Stimulated activated CD8-positive, alpha-beta memory T cell treated with anti-CD3 and anti-CD28 coated beads, Interleukin-7, amount 100 ng/mL, for 24 hours (primary cell): ENCODE measurements around the gene PLA2G15.

ENCODE experiments used
- DNase-seq: peaks from one replicate; pipeline ENCODE4 v3.0.0-alpha.2; 2020; ENCODE audit warnings: low read depth

Gene PLA2G15

GRCh38 chr16:68232335-68232734, 12.8 kb upstream of the PLA2G15 start:
- no peak for DNase-seq

DNA sequence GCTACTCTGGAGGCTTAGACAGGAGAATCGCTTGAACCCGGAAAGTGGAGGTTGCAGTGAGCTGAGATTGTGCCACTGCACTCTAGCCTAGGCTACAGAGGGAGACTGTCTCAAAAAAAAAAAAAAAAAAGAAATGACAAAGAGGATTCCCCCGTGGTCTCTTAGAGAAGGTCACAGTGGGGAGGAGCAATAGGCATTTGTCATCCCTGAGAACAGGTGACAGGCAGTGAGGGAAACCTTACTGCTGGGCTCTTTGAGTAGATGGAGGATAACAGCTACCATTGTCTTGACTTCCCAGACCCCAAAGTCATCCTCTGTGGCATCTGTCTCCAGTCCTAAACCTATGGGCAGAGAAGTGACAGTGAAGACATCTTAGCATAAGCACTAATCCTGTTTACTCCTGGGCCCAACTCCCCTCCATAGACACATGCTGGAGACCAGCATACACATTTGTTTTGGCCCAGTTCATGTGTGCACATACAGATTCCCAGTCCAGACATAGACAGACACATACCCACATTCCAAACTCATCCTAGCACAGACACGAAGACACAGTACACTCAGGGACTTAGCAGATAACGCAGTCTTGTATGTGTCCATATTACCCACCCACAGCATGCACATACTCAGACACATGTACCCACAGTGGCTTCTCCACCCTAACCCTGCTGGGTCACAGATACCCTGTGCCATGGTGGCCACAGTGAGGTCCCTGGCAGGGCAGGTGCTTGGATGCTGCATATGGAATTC, 11.9 kb upstream of the PLA2G15 start:
- no peak for DNase-seq

DNA sequence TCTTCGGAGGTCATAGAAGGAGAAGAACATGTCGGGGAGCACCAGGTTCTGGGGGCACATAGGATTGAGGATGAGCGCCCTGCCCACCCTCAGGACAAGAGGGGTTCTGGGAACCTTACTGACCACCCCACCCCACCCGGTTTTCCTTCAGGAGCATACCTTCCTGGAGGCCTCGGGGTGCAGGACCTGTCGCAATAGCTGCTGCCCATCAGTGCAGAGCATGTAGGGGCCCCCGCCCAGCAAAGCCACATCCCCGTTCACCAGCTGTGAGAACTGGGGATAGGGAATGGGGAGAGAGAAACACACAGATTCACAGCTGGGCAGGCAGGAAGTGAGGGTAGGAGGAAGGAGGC, 11.4 kb upstream of the PLA2G15 start:
- no peak for DNase-seq

DNA sequence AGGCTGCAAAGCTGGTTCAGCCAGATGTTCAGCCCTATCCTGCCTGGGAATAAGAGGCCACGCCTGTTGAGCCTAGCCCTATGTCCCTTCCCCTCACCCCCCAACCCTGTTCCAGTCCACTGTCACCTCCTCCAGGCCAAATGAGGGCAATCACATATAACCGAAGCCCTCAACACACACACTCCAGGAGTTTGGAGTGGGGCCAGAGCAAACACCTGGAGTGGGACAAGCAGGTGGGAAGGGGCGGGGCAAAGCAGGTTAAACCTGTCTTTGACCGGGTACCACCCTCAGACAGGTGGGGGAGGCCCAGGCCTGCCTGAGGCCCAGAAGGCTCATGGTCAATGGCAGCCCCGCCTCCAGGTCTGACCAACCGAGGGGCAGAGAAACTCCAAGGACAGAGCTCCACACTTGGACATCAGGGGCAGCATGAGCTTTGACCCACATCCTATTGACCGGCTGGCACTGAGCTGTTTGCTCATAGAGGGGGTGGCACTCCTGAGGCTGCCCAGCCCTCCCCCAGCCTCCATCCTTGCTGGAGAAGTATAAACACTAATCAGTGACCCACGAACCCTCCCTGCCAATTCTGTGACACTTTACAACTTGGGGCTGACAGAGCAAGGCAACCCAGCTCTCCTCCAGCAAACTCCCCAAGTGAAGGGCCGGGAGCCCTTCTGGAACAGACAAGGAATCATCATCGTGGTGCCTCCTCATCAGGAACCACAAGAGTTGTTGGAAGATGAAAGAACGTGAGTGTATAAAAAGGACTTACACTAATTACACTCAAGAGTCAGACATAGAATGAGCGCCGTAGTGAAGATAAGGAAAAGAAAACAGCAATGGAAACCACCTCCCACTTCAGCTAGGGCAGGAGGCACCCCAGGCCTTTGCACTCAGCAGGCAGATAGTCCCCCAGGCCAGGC, 10.7 kb upstream of the PLA2G15 start:
- no peak for DNase-seq

DNA sequence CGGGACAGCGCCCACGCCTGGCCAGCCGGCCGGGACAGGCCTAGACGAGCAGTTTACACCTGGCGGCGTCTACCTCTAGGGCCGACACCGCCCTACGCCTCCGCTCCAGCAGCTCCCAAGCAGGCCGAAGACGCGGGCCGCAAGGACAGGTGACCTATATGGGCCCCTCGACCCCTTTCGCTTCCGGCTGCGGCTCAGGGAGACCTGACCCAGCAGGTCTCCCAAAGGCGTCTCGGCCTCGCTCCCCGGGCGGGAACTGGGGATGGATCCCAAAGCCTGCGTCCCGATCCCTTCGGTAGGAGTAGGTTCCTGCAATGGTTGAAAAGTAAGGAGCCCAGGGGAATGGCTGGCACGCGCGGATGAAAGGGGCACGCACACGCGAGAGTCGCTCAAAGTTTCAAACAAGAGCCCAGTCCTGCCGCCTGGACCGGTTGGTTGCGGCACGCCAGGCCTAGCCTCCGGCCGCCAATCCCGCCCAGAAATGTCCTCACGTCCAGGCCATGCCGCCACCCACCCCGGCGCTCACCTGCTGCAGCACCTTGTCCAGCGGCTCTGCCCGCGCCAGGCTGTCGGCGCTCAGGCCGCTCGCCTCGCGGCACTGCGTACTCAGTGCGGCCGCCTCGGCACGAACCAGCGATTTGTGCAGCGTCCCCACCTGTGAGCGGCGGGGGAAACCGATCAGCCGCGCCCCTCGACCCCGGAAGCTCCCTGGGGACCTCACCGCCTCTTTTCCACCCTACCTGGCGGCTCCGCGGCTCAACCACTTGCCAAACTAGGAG, 9.9 kb upstream of the PLA2G15 start:
- DNase-seq, result no peak

- no peak for DNase-seq
Observed at GRCh38 chr16:68235887-68236136, 9.4 kb upstream of the PLA2G15 start, which contains the start of gene ESRP2. ESRP2 (minus strand) TSS chr16:68236127; CDS start chr16:68236045, 82 bp downstream.

GRCh38 chr16:68236137-68236825, 8.9 kb upstream of the PLA2G15 start:
- DNase-seq, result no peak

DNA sequence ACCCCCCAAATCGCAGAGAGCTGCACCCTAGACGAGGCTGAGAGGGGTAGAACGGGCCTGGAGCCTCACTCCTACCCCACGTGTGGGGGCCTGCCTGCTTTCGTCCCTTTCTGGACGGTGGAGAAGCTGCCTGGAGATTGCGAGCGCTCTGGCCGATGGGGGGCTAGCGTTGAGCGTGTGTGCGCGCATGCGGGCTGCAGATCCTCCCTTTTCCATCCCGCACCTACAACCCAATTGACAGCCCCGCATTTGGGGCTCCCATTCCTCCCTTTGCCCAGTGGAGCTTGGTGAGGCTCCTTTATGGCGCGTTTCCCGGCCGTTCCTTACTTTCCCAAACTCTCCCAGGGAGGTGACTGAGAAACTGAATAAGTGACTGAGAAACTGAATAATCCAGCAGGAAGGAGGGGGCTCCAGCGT, 8.3 kb upstream of the PLA2G15 start:
- DNase-seq, result no peak

- peak; percentile 80 for DNase-seq
Observed at GRCh38 chr16:68237243-68238028, 7.7 kb upstream of the PLA2G15 start.

DNA sequence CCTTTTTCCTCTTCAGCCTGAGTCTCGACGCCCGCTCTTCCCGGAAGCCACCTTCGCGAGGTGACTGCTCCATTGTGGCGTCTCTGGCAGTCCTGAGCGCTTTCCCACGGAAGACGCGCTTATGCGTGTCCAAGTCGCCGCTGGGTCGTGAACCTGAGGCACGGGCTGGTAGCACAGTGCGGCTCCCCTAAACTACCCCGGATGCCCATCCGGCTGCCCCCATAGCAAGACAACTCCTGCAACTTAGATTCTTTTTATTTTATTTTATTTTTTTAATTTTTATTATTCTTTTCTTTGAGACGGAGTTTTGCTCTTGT, 7.2 kb upstream of the PLA2G15 start:
- no peak for DNase-seq

GRCh38 chr16:68242085-68242484, 3.1 kb upstream of the PLA2G15 start:
- no peak for DNase-seq

DNA sequence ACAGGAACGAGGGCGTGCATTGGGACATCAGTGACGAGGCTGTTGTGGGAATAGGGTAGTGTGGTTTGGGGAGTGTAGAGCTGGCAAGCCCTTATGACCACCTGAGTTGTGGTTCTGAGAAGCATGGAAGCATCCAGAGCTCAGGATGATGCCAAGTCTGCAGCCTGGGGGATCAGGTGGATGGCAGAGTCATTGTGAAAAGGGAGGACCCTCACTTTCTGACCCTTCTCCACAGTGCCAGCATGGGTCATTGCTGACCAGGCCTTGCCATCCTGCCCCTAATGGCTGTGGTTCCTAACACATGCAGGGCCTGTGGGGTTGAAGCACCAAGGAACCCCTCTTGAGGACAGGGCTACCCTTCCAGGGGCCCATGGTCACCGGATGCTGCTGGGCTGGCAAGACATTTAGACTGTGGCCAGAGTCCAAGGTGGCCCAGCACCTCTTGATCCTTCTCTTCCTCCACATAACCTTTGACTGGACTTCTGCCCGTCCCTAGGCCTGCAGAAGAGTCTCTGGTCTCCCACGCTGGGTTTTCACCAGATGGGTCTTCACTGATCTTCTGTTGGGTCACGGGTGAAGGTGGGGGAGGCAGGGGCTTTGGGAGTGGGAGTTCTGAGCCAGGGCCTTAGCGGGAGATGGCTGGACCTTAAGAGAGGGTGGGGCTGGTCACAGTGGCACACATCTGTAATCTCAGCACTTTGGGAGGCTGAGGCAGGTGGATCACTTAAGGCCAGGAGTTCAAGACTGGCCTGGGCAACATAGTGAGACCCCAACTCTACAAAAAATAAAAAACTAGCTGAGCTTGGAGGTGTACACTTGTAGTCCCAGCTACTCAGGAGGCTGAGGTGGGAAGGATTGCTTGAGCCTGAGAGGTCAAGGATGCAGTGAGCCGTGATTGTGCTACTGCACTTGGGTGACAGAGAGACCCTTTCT, 2.0 kb upstream of the PLA2G15 start:
- no peak for DNase-seq

DNA sequence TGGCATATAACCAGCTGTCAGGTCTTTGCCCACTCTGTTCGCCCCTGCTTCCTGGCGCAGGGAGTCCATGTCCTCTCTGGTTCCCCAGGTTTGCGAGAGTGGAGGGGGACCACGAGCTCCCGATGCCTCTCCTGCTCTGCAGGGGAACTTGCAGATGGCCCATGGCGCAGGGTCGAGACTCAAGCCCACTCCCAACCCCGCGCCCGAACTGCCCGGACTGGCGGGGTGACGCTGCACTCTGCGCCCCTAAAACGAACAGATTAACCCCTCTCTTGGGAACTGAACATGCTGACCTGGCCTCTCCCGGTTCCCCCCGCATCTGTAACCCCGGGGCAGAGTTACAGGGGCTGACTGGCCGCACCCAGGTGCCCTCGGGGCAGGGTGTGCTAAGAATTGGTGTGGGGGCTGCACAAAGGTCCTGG, 681 bp upstream of the PLA2G15 start:
- no peak for DNase-seq

- no peak for DNase-seq
Observed at GRCh38 chr16:68246121-68246520, 948 bp downstream of the PLA2G15 start.

DNA sequence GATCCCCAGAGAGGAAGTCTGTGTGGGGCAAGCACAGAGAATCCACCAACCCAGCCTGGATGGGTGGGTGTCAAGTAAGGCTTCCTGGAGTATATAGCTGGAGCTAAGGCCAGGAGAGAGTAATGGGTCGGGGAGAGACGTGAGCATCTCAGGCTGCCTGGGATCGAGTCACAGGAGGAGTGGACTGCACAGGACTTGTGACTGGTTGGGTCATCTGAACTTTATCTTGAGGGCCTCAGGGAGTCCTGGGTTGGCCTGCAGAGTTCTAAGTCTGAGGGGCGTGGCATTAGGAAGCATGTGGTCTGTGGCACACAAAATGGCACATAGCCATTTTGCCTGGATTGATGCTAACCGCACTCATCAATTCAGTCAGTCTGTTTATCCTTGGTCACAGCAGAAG, 1.5 kb downstream of the PLA2G15 start:
- DNase-seq, result no peak

GRCh38 chr16:68247400-68247799, 2.2 kb downstream of the PLA2G15 start:
- no peak for DNase-seq

- DNase-seq, result no peak
Observed at GRCh38 chr16:68247932-68248331, 2.8 kb downstream of the PLA2G15 start.

DNA sequence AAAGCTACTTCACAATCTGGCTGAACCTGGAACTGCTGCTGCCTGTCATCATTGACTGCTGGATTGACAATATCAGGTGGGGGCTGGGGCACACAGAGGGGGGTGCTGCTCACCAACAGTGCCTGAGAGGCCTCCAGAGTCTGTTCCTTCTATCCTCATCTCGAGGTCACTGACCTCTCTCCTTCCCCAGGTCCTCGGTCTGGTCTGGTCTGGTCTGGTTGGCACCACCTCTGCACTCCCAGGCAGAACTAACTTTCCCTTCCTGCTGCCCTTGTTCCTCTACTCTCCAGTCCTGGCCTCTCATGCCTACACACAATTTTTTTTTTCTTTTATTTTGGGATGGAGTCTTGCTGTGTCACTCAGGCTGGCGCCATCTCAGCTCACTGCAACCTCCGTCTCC, 4.2 kb downstream of the PLA2G15 start:
- DNase-seq, result no peak

GRCh38 chr16:68250951-68251350, 5.8 kb downstream of the PLA2G15 start:
- DNase-seq, result no peak

- no peak for DNase-seq
Observed at GRCh38 chr16:68251832-68252231, 6.7 kb downstream of the PLA2G15 start.
